NCI-H524 (cell line): ENCODE measurements around the gene COL23A1.

Experiments
- DNase-seq, 2 experiments: peaks; one replicate each; lab custom pipeline; 2025; lab: John Stamatoyannopoulos, UW

COL23A1 gene

GRCh38 chr5:178421699-178422399 lies 168.3 kb downstream of the COL23A1 start:
- no peak for DNase-seq

DNA sequence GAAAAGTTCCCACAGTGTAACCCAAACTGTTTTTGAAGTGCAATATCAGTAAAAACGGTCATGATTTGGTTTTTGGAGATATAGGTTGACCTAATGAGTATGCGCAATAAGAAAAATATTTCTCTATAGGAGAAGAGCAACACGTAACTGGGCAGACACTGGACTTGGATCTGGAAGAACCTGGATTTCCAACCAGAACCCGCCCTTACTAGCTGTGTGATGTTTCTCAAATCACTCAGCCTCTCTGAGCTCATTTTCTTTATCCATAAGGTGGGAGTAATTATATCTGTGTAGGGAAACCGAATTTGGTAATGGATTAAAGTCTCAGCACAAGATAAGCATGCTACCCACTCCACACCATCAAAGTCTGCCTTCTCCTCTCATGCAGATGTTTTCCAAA lies 169.1 kb downstream of the COL23A1 start:
- DNase-seq, result no peak

- no peak for DNase-seq
Observed at GRCh38 chr5:178420354-178420781, 169.8 kb downstream of the COL23A1 start.

DNA sequence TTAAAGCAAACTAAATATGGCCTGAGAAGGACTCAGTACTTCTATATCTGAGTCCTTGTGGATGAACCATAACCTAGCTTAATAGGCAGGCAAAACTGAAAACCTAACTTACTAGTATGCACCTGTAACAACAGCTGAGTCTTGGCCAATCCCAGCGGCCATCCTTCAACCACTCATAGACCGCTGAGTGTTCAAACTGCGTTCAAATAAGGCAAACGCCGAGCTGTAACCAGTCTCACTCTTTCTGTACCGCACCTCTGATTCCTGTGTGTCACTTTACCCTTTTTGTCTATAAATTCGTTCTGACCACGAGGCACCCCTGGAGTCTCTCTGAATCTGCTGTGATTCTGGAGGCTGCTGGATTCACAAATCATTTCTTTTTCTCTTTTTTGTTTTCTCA lies 170.5 kb downstream of the COL23A1 start:
- DNase-seq, result no peak

- DNase-seq, result no peak
Observed at GRCh38 chr5:178419196-178419595, 171.0 kb downstream of the COL23A1 start.

- no peak for DNase-seq
Observed at GRCh38 chr5:178418471-178419010, 171.7 kb downstream of the COL23A1 start.

DNA sequence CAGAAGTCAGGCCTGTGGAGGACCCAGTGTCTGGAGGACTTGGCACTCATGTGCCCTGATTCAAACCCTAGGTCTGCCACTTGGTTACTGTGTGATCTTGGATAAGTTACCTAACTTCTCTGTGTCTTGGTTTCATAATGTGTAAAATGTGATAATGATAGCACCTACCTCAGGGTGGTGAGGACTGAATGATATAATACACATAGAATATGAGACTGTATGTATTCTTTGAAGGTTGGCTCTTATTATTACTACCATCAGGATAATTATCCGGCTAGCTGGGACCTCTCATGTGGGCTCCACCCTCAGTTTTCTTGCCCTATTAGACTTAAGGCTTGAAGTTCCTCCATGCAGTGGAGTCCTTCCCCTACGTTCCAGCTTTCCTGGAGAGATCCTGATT lies 172.2 kb downstream of the COL23A1 start:
- DNase-seq, result no peak

- DNase-seq, result no peak
Observed at GRCh38 chr5:178417391-178417811, 172.8 kb downstream of the COL23A1 start.

GRCh38 chr5:178416919-178417318 lies 173.3 kb downstream of the COL23A1 start:
- no peak for DNase-seq

- no peak for DNase-seq
Observed at GRCh38 chr5:178416206-178416882, 173.8 kb downstream of the COL23A1 start.

- no peak for DNase-seq
Observed at GRCh38 chr5:178415353-178415752, 174.8 kb downstream of the COL23A1 start.

- peak in 1 of 2 experiments; percentile 6 for DNase-seq
Observed at GRCh38 chr5:178413988-178414387, 176.2 kb downstream of the COL23A1 start.

GRCh38 chr5:178411083-178411482 lies 179.1 kb downstream of the COL23A1 start:
- DNase-seq, result no peak

- DNase-seq, result no peak
Observed at GRCh38 chr5:178407646-178408045, 182.5 kb downstream of the COL23A1 start.

DNA sequence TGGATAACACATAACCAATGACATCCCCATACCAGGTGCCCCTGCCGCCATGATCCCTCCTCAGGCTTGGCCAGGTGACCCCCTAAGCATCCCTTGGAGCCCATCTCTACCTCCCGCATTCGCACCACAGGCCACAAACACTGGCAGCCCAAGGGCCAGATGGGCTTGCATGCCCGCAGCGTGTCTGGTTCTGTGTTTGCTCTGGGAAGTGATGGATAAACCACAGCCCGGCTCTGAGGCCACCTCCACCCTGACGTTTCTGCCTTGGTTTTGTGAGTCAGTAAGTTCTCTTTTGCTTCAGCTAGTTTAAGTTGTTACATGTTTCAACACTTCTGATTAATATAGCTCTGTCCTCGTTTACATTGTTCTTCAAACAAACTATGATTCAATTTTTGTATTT lies 185.2 kb downstream of the COL23A1 start:
- no peak for DNase-seq

- no peak for DNase-seq
Observed at GRCh38 chr5:178403956-178404600, 186.1 kb downstream of the COL23A1 start.

DNA sequence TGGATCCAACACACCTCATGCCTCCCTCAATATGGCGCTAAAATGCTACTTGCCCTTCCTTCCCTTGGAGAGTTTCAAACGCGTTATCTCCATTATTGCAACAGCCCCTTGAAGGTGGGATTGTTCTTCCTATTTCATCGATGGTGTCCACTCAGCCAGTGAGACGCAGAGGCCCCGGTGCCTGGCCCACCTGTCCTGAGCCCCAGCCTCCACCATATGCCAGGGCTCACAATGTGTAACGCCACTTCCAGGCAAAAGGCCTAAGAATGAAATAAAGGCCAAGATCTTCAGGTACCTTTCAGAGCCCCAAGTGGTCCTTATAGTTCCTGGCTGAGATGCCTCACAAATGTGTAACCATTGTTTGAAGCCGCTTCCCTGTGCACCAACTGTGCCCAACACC lies 186.8 kb downstream of the COL23A1 start:
- DNase-seq, result no peak

- DNase-seq, result no peak
Observed at GRCh38 chr5:178399701-178400095, 190.5 kb downstream of the COL23A1 start.

DNA sequence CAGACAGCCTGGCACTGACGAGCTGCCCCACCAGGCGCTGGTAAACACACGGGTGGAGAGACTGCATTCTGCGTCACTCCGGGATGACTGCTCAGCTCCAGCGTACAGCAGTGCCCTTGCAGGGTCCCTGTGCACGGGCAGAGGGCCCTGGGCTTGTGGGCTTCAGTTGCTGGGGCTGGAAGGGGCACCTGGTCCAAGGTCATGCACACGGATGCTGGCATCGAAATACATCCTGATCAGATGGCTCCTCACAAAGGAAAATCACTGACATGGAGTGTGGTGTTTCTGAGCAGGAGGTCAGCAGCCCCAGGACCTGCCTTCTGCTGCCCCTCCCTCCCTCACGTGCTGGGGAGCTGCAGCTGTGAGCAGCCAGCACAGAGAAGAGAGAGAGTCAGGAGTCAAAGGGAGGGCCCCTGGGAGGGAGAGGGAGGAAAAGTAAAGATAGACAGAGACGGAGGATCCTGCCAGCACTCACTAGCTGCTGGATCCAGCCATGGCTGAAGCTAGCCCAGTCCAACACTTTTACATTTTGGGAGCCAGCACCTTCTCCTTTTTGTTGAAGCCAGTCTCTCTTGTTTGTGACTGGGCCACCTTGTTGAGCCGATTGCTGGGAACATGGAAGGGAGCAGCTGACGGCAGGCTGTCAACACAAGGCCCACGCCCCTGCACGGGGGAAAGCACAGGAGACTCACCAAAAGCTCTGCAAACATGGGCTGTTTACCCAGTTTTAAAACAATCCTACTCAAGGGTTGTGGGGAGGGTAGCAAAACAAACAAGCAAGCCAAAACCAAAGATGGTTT lies 191.1 kb downstream of the COL23A1 start:
- DNase-seq, result peak in 1 of 2 experiments; percentile 14

DNA sequence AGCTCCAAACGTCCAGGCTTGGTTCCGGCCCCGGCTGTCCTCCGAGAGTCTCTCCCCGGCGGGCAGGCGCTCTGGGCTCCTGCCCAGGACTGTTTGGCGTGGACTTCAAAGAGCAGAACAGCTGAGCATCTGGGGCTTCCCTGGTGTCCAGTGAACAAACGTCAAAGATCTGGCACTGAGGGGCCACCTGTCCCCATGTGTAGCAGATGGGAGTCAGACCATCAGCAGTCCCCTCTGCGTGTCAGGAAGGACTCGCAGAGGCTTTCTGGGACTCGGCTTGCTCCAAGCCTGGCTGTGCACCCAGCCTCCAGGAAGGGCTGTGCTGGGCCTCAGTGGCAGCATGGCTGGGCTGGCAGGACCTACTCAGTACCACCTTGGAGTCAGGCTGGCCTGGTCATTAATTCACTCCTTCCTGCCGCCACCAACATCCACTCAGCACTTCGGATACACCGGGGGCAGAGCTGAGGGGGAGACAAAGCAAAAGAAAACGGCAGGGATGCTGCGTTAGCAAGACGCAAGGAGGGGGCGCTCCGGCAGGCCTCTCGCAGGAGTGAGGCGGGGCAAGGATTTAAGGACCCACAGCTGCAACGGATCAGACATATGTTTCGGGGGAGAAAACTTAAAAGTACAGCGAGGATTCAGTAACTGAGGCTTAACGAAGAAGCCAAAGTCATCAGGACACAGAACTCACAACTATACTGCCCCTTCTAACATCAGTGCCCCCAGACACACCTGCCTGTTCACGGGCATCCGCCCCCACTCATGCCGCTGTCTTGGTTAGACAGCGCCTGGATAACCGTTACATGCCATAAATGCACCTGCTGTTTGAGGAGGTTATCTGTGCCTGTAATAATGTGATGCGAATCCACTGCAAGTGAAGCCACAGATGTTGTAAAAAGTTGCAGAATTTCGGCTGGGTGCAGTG lies 193.1 kb downstream of the COL23A1 start:
- peak; percentile 70 to 84 for DNase-seq

DNA sequence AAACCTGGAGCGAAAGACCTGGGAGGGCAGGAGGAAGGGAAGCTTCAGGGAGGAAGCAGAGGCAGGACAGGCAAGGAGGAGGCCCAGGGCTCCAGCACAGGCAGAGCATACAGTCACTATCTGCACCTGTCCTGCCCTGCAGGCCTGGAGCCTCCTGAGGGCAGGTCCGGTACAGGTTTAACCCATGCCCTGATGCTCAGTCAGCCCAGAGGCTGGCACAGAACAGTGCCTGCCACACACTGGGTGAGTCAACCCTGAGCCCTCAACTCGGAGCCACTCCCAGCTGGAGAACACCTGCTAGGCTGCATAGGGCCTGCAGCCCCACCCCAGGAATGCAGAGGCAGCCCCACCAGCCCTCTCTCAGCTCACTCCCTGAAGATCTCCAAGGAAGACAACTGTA lies 196.1 kb downstream of the COL23A1 start:
- peak in 1 of 2 experiments; percentile 15 for DNase-seq
